Natural killer cell (primary cell): ENCODE results near the gene ATP8B4. TPM values are rescaled to one million over a fixed set of nuclear protein-coding genes. Genes with fewer than 3 reads are reported as not detected.

Experiments used
- ATAC-seq, 3 donors: fragments of 150-1000 bp in 2 of 3; fragments of 200-7000 bp in 1 of 3; cut with Tn5 transposase; 1 replicate in 1 of 3; 2 replicates in 2 of 3; pipeline ENCODE4 v1.10.0; 2021; ENCODE audit warnings: mild to moderate bottlenecking in 2 of 3, moderate library complexity in 2 of 3
- DNase-seq, 2 donors: peaks; one replicate each; pipeline versions ENCODE4 v3.0.0 to v3.0.0-alpha.2; 2013 to 2021; ENCODE audit warnings: mixed read lengths in 1 of 2
- H3K27ac ChIP-seq: one replicate; pipeline ENCODE4 v1.5.1; 2013; ENCODE audit warnings: mild to moderate bottlenecking, low read length
- H3K27me3 ChIP-seq: one replicate; pipeline ENCODE4 v1.6.1; 2013; ENCODE audit warnings: low read length; ENCODE audit not compliant: control insufficient read depth, insufficient read depth
- H3K36me3 ChIP-seq: one replicate; pipeline ENCODE4 v1.6.1; 2013; ENCODE audit warnings: low read length; ENCODE audit not compliant: control insufficient read depth, insufficient read depth
- H3K4me1 ChIP-seq: one replicate; pipeline ENCODE4 v1.6.1; 2013; ENCODE audit warnings: low read length; ENCODE audit not compliant: control insufficient read depth, insufficient read depth
- H3K4me3 ChIP-seq: one replicate; pipeline ENCODE4 v1.5.1; 2013; ENCODE audit warnings: low read length
- H3K9me3 ChIP-seq: one replicate; pipeline ENCODE4 v1.6.1; 2013; ENCODE audit warnings: low read length; ENCODE audit not compliant: control insufficient read depth, insufficient read depth
- H3K27ac Mint-ChIP-seq, 2 donors: one replicate each; pipeline ENCODE4 v1.8.0; 2022; ENCODE audit warnings: mild to moderate bottlenecking in 2 of 2, mixed read lengths in 2 of 2, moderate library complexity in 1 of 2
- H3K27me3 Mint-ChIP-seq, 2 donors: one replicate each; pipeline ENCODE4 v1.8.0; 2022; ENCODE audit warnings: low read depth in 2 of 2, mixed read lengths in 2 of 2
- H3K36me3 Mint-ChIP-seq: one replicate; pipeline ENCODE4 v1.8.0; 2022; ENCODE audit warnings: mixed read lengths
- H3K4me1 Mint-ChIP-seq, 2 donors: one replicate each; pipeline ENCODE4 v1.8.0; 2022; ENCODE audit warnings: mixed read lengths in 2 of 2
- H3K4me3 Mint-ChIP-seq: one replicate; pipeline ENCODE4 v1.8.0; 2022; ENCODE audit warnings: mild to moderate bottlenecking, moderate library complexity, mixed read lengths
- H3K9me3 Mint-ChIP-seq, 2 donors: one replicate each; pipeline ENCODE4 v1.8.0; 2022; ENCODE audit warnings: mixed read lengths in 2 of 2
- WGBS: methylation state at CpG from one replicate; pipeline ENCODE4 v1.1.7; 2013; ENCODE audit warnings: missing lambda C conversion rate; ENCODE audit not compliant: insufficient coverage; 5-methylcytosine and 5-hydroxymethylcytosine counted together
- intact Hi-C: fragments of 100-400 bp; cut with micrococcal nuclease; formaldehyde crosslinking; loops from one replicate; pipeline ENCODE4 v1.14.2; 2022
- total RNA-seq, 4 donors: library from RNA; stranded (reverse); fragments of 120-200 nt in 1 of 4; gene quantifications; one replicate each; pipeline versions ENCODE4 v1.2.3 to v1.2.4, GENCODE V29; 2013 to 2022
- TF ChIP-seq, protein P1 (sequence below): fragments of 200-600 bp; IDR thresholded peaks from one replicate; pipeline ENCODE4 v1.8.0; 2022; ENCODE audit warnings: antibody characterized with exemption

The ATP8B4 gene
- total RNA-seq, 3 donors from 2014 or later (not counting 1 experiment from before 2014, with no cell fraction given) = 55.6 to 89.5 (median 75.1) TPM

DNA sequence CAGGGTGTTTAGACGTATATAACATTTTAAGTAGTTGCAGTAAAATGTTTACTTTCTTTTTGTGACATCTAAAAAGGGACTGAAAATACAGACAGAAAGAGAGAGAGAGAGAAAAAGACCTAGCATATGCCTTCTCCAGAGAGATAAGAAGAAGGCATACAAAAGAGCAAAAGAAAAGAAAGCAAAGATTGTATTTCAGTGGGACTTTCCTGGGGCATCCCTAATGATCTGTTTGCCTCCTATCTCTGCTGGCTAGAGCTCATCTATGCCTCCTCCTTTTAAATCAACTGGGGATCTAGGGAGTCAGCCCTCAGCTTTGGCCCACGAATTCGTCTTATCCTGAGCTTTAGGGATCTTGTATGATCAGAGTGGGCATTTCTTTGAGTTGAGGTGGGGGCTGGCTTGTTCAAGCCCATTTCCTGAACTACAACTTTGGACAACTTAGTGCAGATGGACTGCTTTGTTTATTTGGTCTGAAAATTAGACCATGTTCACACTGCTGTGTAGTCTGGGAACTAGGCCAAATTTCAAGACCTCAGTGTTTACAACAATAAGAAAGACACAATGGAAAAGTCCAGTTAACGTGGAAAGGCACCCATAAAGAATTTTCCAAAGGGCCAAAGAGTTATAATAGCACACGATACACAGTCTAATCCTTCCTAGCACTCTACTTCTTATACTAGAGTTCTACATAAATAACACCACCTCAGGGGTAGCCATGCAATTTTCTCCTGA lies 61.0 kb downstream of the ATP8B4 start:
- Histone ChIP-seq H3K27me3 (no peaks in the 10 kb centered on the region), H3K9me3 (no peaks in the 10 kb centered on the region), H3K27ac (no peak overlapping the region), H3K4me3 (no peak overlapping the region), H3K36me3 (no peaks in the 10 kb centered on the region), H3K4me1 (peaks cover 19% of the 10 kb centered on the region)
- H3K4me1 Mint-ChIP-seq = peaks cover 79 to 85% of the 10 kb centered on the region in 2 donors
- 55% methylated on average over 4 of the region's 5 CpGs for WGBS
- H3K36me3 Mint-ChIP-seq = no peaks in the 10 kb centered on the region
- peak overlapping the region; percentile 55 to 58 for H3K27ac Mint-ChIP-seq
- no peak overlapping the region for H3K4me3 Mint-ChIP-seq
- H3K27me3 Mint-ChIP-seq = no peaks in the 10 kb centered on the region
- TF ChIP-seq, protein P1, sequence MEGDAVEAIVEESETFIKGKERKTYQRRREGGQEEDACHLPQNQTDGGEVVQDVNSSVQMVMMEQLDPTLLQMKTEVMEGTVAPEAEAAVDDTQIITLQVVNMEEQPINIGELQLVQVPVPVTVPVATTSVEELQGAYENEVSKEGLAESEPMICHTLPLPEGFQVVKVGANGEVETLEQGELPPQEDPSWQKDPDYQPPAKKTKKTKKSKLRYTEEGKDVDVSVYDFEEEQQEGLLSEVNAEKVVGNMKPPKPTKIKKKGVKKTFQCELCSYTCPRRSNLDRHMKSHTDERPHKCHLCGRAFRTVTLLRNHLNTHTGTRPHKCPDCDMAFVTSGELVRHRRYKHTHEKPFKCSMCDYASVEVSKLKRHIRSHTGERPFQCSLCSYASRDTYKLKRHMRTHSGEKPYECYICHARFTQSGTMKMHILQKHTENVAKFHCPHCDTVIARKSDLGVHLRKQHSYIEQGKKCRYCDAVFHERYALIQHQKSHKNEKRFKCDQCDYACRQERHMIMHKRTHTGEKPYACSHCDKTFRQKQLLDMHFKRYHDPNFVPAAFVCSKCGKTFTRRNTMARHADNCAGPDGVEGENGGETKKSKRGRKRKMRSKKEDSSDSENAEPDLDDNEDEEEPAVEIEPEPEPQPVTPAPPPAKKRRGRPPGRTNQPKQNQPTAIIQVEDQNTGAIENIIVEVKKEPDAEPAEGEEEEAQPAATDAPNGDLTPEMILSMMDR = no peak
- DNase-seq (no peak), ATAC-seq (no peak)
- H3K9me3 Mint-ChIP-seq = no peaks in the 10 kb centered on the region
- intact Hi-C loops = no loop called here

DNA sequence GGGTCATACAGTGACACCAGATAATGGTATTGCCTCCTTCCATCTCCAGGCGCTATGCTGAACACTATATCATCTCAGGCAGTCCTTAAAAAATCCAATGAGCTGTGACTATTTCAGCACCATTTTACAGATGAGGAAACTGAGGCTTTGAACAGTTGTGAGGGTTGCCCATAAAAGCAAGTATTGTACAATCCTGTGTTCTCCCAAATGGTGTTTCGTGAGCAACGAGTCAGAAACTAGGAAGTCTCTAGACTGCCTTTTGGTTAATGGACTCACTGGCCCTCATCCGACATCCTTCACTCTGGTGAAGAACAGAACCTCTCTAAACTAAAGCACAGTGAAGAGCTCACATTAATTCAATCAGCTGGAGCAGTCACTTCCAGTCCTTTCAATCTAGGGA lies 61.8 kb downstream of the ATP8B4 start:
- H3K27ac ChIP-seq = no peak overlapping the region
- TF ChIP-seq, protein P1 = no peak
- H3K4me1 ChIP-seq = peaks cover 19% of the 10 kb centered on the region
- H3K4me1 Mint-ChIP-seq = peaks cover 76 to 83% of the 10 kb centered on the region in 2 donors
- WGBS = 88% methylated on average over 4 of the region's 4 CpGs
- H3K4me3 Mint-ChIP-seq = no peak overlapping the region
- no peaks in the 10 kb centered on the region for H3K36me3 Mint-ChIP-seq
- no peaks in the 10 kb centered on the region for H3K9me3 Mint-ChIP-seq
- intact Hi-C loops = no loop called here
- H3K4me3 ChIP-seq = no peak overlapping the region
- ATAC-seq = no peak
- peak overlapping the region; percentile 55 to 58 for H3K27ac Mint-ChIP-seq
- no peaks in the 10 kb centered on the region for H3K27me3 Mint-ChIP-seq
- no peak for DNase-seq
- no peaks in the 10 kb centered on the region for H3K27me3 ChIP-seq
- H3K36me3 ChIP-seq = no peaks in the 10 kb centered on the region
- no peaks in the 10 kb centered on the region for H3K9me3 ChIP-seq

DNA sequence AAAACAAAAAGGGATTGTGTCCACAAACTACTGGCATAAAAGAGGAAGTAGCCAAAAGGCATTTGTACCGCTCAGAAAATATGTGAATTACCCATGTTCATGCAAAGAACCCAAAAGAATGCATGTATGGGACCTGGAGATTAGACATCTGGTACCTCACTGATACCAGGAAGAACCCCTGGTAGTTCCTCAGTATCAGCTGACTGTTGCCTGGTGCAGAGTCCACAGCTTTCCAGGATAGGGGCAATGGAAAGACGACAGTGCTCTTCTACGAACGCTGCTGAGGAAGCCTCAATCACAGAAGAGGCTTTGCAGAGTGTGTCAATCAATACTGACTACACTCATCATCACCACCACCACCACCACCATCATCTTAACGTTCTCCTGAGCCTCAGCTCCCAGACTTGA lies 63.3 kb downstream of the ATP8B4 start:
- Mint-ChIP-seq H3K36me3 (no peaks in the 10 kb centered on the region), H3K27ac (peak overlapping the region; percentile 75 to 80), H3K4me1 (peaks cover 78 to 85% of the 10 kb centered on the region in 2 donors), H3K4me3 (no peak overlapping the region), H3K27me3 (no peaks in the 10 kb centered on the region), H3K9me3 (no peaks in the 10 kb centered on the region)
- peaks cover 19% of the 10 kb centered on the region for H3K4me1 ChIP-seq
- H3K36me3 ChIP-seq = no peaks in the 10 kb centered on the region
- no peaks in the 10 kb centered on the region for H3K27me3 ChIP-seq
- no peaks in the 10 kb centered on the region for H3K9me3 ChIP-seq
- ATAC-seq = peak in 1 of 3 donors; percentile 51
- no peak overlapping the region for H3K4me3 ChIP-seq
- 35% methylated on average over 5 of the region's 5 CpGs for WGBS
- intact Hi-C loops = no loop called here
- TF ChIP-seq, protein P1 = no peak
- H3K27ac ChIP-seq = no peak overlapping the region
- DNase-seq = no peak

DNA sequence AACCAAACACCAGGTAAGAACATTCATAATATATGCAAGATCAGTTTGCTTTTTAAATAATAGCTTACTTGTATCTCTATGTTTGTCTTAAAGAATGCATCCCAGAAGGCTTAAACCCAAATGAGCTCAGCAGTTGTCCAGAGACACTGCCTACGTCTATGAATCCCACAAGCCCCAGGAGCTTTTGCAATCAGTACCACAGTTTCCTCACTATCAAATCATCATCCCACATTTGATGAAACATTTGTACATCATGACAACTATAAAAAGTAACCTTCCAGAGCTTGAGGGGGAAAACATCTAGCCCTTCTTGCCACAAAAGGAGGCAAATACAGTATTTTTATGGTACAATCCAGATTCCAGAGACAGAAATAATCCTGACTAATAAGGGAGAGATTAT lies 63.7 kb downstream of the ATP8B4 start:
- Histone ChIP-seq H3K27me3 (no peaks in the 10 kb centered on the region), H3K4me1 (peaks cover 19% of the 10 kb centered on the region), H3K27ac (no peak overlapping the region), H3K9me3 (no peaks in the 10 kb centered on the region), H3K36me3 (no peaks in the 10 kb centered on the region), H3K4me3 (no peak overlapping the region)
- intact Hi-C loops = no loop called here
- 33% methylated on average over 1 of the region's 1 CpG for WGBS
- DNase-seq (no peak), ATAC-seq (peak in 1 of 3 donors; percentile 56)
- TF ChIP-seq, protein P1 = no peak
- no peaks in the 10 kb centered on the region for H3K36me3 Mint-ChIP-seq
- no peaks in the 10 kb centered on the region for H3K9me3 Mint-ChIP-seq
- peaks cover 74 to 81% of the 10 kb centered on the region in 2 donors for H3K4me1 Mint-ChIP-seq
- H3K27me3 Mint-ChIP-seq = no peaks in the 10 kb centered on the region
- peak overlapping the region; percentile 37 for H3K4me3 Mint-ChIP-seq
- peak overlapping the region; percentile 75 to 80 for H3K27ac Mint-ChIP-seq
